GM18498 (cell line): Measurements from ENCODE around the gene OCA2.

Source experiments
- ATAC-seq: cut with Tn5 transposase; IDR thresholded peaks from one replicate; pipeline ENCODE4 v1.9.1; 2021; ENCODE audit warnings: mild to moderate bottlenecking, moderate library complexity; ENCODE audit not compliant: unreplicated experiment

Gene OCA2

DNA sequence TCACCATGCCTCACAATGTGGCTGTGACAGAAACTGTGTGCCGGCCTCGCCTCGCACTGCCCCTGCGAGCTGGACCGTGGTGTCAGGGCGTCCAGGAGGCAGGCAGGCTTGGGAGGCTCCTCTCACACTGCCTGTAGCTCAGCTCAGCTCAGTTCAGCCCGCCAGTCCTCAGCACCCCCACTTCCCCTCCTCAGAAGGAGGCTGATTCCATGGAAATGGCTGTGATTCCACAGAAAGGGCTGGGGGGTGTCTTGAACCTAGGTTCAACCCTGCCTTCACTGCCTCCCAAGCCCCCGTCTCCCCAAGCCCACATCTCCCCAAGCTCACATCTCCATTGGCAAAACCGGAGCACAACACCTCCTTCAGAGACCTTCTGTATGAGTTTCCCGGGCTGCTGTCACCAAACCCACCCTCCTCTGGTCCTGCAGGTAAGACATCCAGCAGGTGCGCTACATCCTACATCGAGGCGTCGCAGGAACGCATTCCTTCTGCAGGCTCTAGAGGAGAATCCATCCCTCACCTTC is 94.0 kb downstream of the OCA2 start:
- ATAC-seq: no peak

DNA sequence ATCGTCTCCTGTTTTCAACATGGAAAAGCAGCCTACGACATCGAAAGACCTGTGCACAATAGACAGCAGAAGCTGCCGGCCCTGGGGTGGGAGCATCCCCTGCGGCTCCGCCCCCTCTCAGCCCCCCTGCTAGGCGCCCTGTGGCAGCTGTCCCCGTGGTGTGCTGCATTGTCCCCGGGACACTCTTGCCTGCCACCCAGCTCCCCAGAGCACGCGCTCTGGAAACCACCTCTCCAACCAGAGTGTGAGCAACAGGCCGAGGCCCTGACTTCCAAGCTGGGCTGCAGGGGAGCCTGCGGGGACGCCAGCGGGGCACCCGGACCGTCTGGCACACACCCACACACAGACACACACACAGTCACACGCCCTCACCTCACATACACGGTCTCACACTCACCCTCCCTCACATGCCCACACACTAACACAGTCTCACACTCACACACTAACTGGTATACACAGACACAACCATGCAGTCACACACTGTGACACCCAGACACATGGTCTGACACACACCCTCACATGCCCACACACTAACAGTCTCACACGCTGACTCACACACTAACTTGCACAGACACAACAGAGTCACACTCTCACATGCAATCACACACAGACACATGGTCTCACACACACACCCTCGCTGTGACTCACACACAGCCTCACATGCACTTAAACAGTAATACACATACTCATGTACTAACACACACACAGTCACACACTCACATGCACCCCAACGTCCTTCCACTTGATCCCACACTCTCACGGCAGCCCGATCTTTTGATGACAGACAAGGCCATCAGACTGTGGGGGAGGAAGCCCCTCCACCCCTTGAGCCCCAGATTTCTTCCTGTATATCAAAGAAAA is 94.7 kb downstream of the OCA2 start:
- ATAC-seq: no peak

DNA sequence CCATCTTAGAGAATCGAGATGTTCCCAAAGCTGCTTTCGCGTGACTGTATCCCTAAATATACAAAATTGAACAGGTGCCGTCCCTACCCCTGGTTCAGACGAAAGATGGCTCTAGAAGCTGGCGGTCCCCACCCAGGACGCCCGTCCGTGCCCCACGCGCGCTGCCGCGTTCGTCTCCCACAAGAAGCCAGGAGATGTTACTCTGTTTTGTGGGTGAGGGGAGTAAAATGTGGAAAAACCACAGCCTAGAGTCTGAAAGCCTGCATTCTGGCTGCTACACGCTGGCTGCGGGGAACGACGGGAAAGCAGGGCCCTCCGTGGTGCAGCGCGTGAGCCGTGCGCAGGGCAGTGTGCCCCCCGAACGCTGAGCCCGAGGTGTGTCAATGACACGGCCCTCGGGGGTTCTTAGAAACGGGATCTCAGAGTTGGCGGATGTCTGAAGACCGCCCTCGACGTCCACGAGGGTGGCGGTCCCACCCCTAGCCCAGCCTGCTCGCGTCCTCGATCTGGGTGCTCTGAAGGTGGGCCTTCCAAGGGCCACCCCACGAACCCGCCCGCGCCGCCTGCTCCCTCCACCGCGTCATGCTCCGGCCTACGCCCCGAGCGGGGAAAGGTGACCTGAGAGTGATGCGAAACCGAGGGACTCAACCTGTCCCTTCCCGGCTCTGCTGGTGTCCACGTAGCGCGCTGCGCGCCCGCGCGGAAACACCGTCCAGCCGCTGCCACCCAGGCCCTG is 95.6 kb downstream of the OCA2 start:
- ATAC-seq: no peak

DNA sequence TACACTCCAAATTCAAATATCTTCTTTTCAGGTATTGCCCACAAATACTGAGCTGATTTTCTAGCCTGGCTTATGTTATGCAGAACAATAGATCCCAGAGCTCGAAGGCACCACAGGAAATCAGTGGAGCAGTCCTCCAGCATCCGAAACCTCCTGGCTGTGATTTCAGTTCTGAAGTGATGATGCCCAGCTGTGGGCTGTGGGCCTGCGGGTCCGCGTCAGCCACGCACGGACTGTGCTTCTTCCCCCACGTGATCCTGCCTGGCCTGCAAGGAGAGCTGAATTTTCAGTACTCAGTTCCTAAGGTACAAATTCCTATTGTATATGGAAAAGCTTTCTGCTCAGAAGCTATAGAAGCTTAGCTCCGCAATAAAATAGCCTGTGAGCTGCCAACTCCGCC is 96.2 kb downstream of the OCA2 start:
- no peak for ATAC-seq

DNA sequence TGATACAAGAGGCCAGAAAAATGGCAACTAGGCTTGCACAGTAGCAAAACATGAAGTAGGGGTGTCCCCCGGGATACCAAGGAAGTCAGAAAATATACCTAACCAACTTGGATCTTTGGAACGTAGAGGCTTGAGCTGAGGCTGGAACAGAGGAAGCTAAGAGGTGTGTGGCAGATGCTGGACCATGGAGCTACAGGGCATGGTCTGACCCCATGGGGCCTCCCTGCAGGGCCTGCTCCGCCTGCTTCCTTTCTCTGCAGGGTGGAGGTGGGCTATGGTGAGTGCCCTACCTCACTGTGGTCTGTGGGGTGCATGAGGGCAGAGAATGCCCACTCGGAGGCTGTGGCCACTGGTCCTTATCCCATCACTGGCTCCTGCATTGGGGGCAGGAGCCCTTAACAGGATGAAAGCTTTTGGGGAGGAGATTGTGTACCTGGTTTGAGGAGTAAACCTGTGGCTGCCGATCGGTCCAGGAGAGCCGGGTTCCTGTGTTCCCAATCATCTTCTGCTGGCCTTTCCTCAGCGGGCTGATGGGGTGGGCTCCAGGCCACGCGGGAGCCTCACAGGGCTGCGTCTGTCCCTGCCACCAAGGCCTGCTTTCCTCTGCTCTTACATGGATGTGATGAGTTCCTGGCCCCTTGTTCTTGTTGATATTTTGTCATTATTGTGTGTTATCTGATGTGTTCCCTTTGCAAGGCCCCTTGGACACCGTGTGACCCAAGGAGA is 96.8 kb downstream of the OCA2 start:
- ATAC-seq: no peak

DNA sequence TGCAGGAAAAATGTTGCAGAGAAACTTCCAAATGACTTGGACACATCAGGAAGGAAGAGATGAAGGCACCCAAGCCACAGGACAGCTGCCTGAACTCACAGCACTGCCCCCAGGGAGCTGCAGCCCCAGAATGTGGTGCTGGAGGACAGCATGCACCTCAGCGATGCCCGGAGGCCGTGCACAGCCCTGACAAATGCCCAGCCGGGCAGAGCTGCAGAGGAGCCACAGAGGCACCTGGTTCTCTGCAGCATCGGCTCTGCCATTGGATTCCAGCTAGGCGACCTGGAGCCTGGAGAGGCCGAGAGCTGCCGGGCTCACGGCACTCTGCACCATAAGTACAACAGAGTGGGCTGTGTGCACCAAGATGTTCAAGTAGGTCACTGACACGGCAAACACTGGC is 97.5 kb downstream of the OCA2 start:
- no peak for ATAC-seq

DNA sequence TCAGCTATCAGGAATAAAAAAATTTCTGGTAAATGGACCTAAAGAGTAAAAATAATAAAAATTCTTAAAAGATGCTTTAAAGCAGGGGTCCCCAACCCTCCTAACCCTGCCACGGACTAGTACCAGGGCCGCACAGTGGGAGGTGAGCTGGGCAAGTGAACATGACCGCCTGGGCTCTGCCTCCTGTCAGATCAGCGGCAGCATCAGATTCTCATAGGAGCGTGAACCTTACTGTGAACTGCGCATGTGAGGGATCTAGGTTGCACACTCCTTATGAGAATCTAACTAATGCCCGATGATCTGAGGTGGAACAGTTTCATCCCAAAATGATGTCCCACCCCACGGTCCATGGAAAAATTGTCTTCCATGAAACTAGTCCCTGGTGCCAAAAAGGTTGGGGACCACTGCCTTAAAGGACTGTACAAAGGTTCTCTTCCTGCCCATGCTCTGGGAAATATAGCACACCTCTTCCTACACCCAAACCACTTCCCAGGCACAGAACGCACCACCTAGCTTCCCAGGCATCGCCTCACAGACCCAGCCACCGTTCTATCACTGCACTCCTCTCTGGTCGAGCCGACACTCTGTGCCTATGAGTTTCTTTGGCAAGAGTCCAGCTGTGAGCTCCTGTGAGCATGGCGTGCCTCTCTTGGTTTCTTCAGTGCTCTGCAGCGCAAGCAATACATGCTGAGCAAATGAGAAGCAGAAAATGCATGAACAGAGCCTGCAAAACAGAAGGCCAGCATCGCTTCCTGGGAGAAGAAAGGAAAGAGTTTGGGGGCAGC is 104.9 kb downstream of the OCA2 start:
- no peak for ATAC-seq

DNA sequence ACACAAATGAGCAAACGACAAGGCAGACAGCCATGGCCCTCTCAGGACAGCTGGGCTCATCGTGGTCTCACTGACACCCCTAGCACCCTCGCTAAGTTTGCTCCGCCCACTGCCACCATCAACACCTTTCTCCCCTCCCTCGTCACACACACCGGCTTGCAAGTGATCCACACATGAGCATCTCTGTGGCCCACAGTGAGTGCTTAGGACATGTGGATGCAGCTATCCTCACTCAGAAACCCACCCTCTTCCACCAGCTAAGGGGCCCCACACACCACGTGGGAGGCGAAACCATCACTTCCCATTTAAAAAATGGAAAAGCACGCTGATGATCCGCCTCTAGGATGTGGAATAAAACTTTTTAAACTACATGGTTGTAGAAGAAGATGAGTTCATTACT is 105.6 kb downstream of the OCA2 start:
- ATAC-seq: no peak

DNA sequence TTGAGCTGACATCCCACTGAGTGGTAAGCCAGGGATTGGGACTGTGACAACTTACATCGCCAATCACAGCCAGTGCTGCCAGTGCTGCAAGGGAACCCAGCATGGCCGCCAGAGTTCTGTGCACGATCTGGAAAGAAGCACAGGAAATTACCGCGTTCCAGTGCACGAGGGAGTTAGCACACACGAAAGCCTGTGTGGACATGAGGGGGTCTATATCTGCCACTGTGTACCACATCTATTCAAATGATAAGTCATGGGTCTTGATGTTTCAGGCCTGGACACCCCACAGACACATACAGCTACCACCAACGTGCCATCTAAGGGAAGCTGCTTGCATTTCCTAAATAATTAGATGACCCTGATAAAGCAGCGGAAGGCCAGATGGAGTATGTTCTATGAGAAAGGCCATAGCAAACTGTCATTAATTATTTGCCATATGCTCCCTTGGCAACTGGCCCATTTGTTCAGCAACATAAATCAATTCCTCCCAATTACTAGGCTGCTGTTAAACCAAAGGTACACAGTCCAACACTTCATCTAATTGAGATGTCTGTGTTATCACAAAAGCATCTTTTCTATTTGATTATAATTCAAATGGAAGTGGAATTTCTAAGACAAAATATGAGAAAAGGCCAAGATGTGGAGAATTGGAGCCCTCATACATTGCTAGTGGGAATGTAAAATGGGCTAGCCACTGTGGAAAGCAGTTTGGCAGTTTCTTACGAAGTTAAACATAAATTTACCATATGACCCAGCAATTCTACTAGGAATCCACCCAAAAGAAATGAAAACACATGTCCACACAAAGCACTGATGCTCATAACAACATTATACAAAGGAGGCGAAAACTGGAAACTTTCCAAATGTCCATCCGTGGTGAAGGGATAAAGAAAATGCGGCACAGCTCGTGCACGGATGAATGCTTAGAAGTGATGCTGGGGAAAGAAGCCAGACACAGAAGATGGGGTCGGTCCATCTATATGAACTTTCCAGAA is 108.3 kb downstream of the OCA2 start:
- no peak for ATAC-seq

DNA sequence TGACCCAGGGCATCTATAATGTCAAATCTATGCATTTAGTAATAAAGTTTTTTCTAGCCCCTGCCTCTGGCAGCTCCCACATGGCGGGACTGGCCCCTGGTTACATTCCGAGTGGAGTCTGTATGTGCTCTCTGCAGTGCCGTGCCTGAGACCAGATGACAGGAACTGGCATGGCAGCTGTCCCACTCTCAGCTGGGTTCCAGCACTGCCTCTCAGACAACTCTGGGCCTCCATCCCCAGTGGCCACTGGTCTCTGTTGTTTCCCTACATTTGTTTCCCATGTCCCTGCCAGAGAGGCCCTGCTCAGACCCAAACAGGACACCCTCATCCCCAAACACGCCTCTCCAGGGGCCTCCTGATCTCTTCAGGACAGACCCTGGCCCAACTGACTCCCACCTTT is 109.3 kb downstream of the OCA2 start:
- ATAC-seq: no peak

DNA sequence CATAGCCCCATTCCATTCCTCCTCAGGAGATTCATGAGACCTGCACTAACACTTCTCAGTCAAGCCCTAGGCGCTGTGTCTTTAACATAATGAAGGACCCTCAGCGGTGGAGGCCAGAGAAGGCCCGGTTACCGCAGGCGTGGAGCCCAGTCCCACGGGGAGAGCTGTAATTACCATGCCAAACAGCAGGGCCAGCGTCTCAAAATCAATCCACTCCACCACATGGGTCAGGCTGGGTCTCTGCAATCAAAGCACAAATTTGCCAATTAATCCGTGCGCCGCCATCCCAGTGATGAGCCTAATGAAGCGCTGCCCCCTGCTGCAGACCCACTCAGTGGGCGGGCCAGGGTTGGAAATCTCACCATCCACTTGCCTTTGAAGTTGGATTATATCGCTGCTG is 109.7 kb downstream of the OCA2 start:
- no peak for ATAC-seq

DNA sequence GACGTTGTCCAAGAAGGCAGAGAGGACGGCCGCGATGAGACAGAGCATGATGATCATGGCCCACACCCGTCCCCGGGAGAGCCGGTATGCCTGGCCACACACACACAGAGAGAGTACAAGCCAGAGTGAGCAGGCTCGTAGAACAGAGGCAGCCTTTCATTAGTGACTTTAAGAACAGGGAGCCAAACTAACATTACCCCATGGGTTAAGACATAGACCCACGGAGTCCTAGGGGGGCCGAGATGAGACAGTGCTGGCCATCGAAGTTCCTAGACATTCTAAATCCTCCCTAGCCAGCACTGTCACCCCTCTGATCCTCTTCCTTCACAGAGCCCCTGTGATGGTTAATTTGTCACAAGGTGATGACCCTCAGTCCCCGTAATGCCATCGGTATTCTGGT is 114.0 kb downstream of the OCA2 start:
- ATAC-seq: no peak

DNA sequence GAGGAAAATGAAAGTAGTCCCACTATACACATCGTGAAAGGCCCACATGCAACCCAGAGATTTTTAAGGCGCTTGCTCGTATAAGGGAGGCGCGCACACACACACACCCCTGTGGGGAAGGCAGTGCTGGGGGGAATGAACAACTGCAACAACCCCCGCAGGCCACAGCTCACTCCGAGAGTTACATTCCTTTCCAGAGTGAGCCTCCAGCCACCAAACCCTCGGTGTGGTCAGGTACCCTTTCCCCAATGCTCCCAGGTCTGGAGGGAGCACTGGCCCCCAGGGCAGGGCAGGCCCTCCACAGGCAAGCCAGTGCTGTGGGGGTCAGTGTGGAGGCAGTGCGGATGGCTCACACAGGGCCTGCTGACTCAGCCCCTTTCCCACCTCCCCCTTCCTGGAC is 115.6 kb downstream of the OCA2 start:
- ATAC-seq: no peak

DNA sequence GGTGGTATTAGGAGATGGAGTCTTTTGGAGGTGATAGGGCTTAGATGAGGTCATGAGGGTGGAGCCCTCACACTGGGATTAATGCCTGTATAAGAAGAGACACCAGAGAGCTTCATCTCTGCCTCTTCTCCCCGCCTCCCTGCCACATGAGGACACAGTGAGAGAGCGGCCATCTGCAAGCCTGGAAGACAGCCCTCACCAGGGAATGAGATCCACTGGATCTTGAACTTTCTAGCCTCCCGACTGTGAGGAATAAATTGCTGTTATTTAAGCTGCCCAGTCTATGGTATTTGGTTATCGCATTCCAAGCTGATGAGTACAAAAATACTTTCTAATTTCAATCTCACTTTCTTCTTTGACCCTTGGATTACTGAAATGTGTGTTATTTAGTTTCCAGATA is 121.4 kb downstream of the OCA2 start:
- no peak for ATAC-seq

DNA sequence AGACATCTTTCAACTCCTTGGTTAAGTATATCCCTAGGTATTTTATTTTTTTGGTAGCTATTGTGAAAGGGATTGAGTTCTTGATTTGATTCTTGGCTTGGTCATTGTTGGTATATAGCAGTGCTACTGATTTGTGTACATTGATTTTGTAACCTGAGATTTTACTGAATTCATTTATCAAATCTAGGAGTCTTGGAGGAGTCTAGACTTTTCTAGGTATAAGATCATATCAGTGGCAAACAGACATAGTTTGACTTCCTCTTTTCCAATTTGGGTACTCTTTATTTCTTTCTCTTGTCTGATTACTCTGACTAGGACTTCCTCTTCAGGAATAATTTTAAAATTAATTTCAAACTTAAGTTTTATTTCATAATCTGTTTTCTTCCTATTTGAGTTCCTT is 125.2 kb downstream of the OCA2 start:
- ATAC-seq: no peak

DNA sequence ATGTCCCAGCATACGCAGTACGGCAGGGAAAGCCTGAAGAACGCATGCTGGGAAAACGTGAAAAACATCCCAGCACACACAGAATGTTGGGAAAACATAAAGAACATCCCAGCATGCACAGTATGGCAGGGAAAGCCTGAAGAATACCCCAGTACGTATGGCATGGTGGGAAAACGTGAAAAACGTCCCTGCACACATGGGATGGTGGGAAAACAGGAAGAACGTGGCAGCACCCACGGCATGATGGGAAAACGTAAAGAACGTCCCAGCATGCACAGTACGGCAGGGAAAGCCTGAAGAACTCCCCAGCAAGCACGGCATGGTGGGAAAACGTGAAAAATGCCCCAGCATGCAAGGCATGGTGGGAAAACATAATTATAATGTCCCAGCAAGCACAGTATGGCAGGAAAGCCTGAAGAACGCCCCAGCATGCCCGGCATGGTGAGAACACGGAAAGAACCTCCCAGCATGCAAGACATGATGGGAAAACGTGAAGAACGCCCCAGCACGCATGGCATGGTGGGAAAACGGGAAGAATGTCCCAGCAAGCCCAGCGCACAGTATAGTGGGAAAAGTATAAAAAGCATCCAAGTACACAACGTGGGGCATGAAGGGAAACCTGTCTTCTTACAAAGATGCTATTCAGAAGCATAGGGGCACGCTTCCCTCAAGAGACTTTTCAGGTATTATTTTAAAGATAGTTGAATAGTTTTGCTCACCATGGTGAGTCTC is 128.3 kb downstream of the OCA2 start:
- no peak for ATAC-seq

DNA sequence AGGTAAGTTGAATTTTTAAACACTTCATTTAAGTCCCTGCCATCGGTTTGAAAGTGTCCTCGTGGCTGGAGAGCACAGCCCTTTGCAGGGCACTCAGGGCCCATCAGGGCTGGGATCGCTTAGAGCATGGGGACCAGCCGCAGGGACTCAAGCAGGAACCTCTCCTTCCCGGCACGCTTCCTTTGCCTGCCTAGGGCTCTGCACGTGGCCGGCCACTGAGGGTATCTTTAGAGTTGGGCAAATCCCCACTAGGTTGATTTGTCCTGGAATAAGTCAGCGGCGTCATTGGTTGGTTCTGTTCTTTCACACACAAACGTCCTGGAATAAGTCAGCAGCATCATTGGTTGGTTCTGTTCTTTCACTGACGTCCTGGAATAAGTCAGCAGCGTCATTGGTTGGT is 131.6 kb downstream of the OCA2 start:
- ATAC-seq: no peak

DNA sequence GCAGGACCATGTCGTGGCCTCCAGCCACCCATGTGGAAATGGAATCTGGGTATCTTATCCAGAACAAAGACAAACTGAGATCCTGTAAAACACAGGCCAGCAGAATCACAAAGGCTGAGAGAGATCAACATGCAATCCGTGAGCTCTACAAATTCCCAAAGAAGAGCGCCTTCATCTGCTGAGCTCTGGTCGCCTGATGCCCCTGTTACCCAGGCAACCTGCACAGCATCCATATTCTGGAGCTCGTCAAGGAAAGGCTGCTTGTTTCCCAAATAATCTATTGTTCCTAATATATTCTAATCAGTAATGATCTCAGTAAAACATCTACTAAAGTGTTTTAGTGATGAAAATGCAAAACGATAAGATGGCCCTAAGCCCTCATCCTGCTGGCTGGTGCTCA is 133.6 kb downstream of the OCA2 start:
- ATAC-seq: no peak

DNA sequence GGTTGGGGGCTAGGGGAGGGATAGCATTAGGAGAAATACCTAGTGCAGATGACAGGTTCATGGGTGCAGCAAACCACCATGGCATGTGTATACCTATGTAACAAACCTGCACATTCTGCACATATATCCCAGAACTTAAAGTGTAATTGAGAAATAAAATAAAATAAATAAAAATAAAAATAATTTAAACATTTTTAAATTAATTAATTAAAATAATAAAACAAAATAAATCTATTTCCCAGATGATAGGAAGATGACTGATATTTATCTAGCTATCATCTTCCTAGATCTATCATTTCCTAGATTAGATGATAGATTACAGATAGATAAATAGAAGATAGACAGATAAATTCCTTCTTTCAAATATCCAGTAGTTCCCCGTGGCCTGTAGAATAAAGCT is 137.3 kb downstream of the OCA2 start:
- ATAC-seq: no peak
